Measurements from ENCODE around the gene DTD1.

The DTD1 gene

GRCh38 chr20:18615020-18615650, 27.3 kb downstream of the DTD1 start:
- DNase-seq, result no peak

- no peak for DNase-seq
Measured at GRCh38 chr20:18621004-18621403, 33.1 kb downstream of the DTD1 start.

GRCh38 chr20:18623156-18623910, 35.5 kb downstream of the DTD1 start:
- no peak for DNase-seq

GRCh38 chr20:18624948-18625347, 37.1 kb downstream of the DTD1 start:
- DNase-seq, result no peak

GRCh38 chr20:18625907-18626655, 38.2 kb downstream of the DTD1 start:
- DNase-seq, result no peak

GRCh38 chr20:18628330-18628920, 40.6 kb downstream of the DTD1 start:
- DNase-seq, result no peak

GRCh38 chr20:18632196-18632789, 44.4 kb downstream of the DTD1 start:
- peak; percentile 12 for DNase-seq

- DNase-seq, result no peak
Measured at GRCh38 chr20:18633411-18633810, 45.6 kb downstream of the DTD1 start.

- no peak for DNase-seq
Measured at GRCh38 chr20:18634501-18634900, 46.6 kb downstream of the DTD1 start.

GRCh38 chr20:18635380-18635779, 47.5 kb downstream of the DTD1 start:
- no peak for DNase-seq

- no peak for DNase-seq
Measured at GRCh38 chr20:18637224-18637623, 49.4 kb downstream of the DTD1 start.

- DNase-seq, result no peak
Measured at GRCh38 chr20:18638768-18639167, 50.9 kb downstream of the DTD1 start.

GRCh38 chr20:18639501-18639979, 51.7 kb downstream of the DTD1 start:
- no peak for DNase-seq

- DNase-seq, result no peak
Measured at GRCh38 chr20:18645196-18645745, 57.4 kb downstream of the DTD1 start.

GRCh38 chr20:18645851-18646250, 58.0 kb downstream of the DTD1 start:
- no peak for DNase-seq

- no peak for DNase-seq
Measured at GRCh38 chr20:18647777-18648176, 59.9 kb downstream of the DTD1 start.

GRCh38 chr20:18650224-18650623, 62.4 kb downstream of the DTD1 start:
- DNase-seq, result no peak

GRCh38 chr20:18653736-18654447, 66.0 kb downstream of the DTD1 start:
- DNase-seq, result no peak

- no peak for DNase-seq
Measured at GRCh38 chr20:18654448-18654773, 66.6 kb downstream of the DTD1 start.

GRCh38 chr20:18657575-18657974, 69.7 kb downstream of the DTD1 start:
- no peak for DNase-seq

- no peak for DNase-seq
Measured at GRCh38 chr20:18662279-18663040, 74.6 kb downstream of the DTD1 start.

All from effector CD8-positive, alpha-beta T cell (primary cell).